ENCODE results near the gene PDPN. TPM values are rescaled to one million over a fixed set of nuclear protein-coding genes. Genes with fewer than 3 reads are reported as not detected.

Gene PDPN
- total RNA-seq, 1 donor from 2014 or later = 22.7 TPM

GRCh38 chr1:13570924-13571323 is 12.7 kb upstream of the PDPN start:
- intact Hi-C loops (cut with DNase I) = no loop called here
- ATAC-seq (no peak), DNase-seq (ENCODE audit: low spot score) (no peak)

DNA sequence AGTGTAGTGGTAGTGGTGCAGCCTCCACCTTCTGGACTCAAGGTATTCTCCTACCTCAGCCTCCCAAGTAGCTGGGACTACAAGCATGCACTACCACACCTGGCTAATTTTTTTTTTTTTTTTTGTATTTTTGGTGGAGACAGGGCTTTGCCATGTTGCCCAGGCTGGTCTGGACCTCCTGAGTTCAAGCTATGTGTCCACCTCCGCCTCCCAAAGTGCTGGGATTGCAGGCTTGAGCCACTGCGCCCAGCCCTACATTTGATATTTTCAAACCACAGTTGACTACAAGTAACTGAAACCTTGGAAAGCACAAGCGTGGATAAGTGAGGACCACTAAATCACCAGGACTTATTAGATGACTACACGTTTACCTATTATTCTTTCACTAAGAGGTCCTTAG is 10.0 kb upstream of the PDPN start:
- intact Hi-C loops (cut with DNase I) = no loop called here
- ATAC-seq (no peak), DNase-seq (ENCODE audit: low spot score) (no peak)

- ATAC-seq (no peak), DNase-seq (ENCODE audit: low spot score) (no peak)
- intact Hi-C loops (cut with DNase I) = no loop called here
Observed at GRCh38 chr1:13576926-13577325, 6.7 kb upstream of the PDPN start.

DNA sequence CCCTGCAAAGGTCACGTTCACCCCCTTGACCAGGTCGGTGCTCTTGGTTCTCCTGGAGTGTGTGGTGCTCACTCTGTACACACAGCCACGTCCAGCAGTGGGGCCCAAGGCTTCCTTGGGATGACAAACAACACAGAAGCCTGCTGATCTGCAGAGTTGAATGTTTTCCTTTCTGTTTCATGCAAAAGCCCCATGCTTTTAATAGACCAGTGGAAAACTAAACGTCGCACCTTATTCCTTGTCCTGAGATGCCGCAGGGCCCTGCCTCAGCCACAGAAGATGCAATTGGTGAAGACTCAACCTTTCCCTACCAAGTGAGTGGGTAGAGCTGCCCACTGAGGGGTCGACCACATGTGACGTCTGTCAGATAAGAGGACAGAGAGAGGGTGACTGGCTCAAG is 5.8 kb upstream of the PDPN start:
- no peak for DNase-seq (ENCODE audit: low spot score)
- no peak for ATAC-seq
- intact Hi-C loops (cut with DNase I) = no loop called here

- DNase-seq (ENCODE audit: low spot score) (no peak), ATAC-seq (no peak)
- intact Hi-C loops (cut with DNase I) = no loop called here
Observed at GRCh38 chr1:13581446-13581845, 2.2 kb upstream of the PDPN start.

DNA sequence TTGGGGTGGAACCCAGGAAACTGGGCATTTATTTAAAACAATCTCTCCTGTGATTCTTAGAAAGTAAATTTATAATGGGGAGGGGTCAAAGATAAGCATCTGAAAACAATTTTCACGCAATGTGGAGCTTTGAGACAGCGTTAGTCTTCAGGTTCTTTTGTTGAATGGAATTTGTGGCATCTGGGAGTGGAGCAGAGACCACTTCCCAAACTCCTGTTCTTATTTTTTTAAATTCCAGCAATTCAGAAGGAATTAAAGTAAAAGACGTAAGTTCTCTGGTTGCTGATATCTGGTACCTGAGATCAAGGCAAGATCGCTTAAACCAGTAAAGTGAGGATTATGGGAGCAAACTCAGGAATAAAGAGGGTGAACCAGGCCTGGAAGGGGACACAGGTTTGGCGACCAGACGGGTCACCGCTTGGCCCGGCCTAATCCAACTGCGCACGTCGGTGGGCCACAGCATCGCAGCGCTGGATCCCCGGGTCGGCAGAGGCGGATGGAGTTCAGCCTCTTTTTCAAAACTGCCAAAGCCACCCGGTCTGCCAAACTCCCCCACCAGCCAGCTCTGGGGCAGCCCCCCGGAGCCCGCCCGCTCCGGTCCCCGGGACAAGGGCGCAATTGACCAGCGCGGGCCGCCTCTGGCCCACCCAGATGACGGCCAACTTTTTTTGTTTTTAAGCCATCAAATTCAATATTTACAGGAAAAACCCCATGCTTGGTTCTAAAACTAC is 754 bp upstream of the PDPN start:
- intact Hi-C loops (cut with DNase I) = no loop called here
- DNase-seq (ENCODE audit: low spot score) = no peak
- ATAC-seq = no peak

GRCh38 chr1:13583966-13584791 is 547 bp downstream of the PDPN start:
- DNase-seq (ENCODE audit: low spot score) (peak; percentile 69), ATAC-seq (peak; percentile 86)
- intact Hi-C loops (cut with DNase I) = no loop called here

DNA sequence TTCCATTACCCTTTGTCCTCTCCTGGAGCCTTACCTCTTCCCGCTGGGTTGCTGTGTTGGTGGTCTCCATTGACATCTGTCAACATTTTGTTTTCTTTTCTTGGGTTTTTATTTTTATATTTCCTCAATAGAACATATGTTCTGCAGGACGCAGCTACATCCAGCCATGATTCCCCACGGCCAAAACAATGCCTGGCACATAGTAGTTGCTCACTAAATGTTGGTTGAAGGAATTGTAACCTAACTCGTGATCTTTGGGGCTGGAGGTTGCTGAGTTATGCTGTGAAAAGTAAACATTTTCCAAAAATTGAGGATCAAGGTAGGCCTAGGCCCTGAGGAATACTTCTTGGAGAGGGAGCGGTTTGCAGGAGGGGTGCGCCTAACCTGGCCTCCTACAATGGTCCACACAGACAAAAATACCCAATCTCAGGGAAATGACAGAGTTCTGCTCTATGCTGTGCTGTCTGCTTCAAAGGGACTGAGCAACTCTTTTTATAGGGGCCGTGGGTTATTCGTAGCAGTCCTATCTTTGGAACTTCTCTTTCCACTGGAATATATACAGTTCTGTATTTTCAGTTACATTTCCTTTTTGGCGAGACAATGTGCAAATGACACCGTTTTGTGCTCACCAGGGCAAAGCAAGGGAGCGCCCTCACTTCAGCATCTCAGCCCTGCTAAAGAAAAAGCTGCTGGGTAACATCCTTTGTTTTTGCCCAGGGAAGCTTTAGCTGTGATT is 1.4 kb downstream of the PDPN start:
- ATAC-seq (no peak), DNase-seq (ENCODE audit: low spot score) (no peak)
- intact Hi-C loops (cut with DNase I) = no loop called here

DNA sequence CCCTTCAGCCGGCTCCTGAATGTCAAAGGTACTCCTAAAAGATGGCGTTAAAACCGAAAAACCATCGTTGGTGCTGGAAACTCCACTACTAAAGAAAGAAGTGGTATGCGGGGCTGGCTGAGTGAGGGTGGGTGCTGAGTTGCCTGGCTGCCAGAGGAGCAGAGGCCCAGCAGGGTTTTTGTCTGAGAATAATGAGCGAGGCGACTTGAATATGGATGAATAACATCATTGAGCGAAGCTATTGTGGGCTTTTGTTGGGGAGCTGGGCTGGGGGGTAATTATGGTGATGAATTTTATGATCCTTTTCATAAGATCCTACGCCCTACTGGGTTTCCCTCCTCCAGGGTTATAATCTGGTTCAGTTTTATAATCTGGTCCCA is 2.0 kb downstream of the PDPN start:
- ATAC-seq (no peak), DNase-seq (ENCODE audit: low spot score) (no peak)
- intact Hi-C loops (cut with DNase I) = no loop called here

GRCh38 chr1:13586001-13586400 is 2.4 kb downstream of the PDPN start:
- ATAC-seq (peak; percentile 25), DNase-seq (ENCODE audit: low spot score) (no peak)
- intact Hi-C loops (cut with DNase I) = no loop called here

DNA sequence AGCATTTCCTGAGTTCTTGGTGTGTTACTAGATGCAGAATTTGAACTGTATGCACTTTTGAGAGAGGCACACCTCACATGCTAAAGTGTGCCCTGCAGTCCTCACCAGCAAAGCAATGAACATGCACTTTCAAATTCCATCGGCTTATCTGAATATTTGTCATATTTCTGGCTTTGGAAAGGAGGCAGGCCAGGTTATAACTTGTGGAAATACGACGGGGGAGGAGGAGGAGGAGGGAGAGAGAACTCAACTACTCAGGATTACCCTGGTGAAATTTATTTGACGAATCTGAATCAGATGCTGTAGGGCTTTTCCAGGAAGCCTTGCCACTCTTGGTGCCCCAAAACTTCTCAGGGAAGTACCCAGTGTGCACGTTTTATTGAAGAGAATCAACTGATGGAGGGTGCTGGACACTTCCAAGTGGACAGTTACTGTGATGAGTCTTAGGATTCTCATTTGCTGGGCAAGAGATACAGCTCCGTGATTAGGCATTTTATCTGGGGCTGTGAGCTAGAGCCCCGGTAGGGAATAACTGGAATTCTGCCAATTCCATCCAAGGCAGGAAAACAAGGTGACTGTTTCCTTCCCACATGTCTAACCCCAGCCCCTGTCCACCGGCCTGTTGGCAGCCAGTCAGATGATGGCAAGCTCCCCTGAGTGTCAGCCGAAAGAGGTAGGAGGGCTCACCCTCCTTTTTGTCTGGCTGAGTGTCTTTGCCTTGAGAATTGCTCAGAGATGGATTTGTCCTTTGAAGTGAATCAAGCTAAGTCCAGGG is 3.8 kb downstream of the PDPN start:
- ATAC-seq = no peak
- intact Hi-C loops (cut with DNase I) = no loop called here
- DNase-seq (ENCODE audit: low spot score) = no peak

GRCh38 chr1:13588946-13589796 is 5.5 kb downstream of the PDPN start:
- DNase-seq (ENCODE audit: low spot score) = no peak
- intact Hi-C loops (cut with DNase I) = no loop called here
- no peak for ATAC-seq

DNA sequence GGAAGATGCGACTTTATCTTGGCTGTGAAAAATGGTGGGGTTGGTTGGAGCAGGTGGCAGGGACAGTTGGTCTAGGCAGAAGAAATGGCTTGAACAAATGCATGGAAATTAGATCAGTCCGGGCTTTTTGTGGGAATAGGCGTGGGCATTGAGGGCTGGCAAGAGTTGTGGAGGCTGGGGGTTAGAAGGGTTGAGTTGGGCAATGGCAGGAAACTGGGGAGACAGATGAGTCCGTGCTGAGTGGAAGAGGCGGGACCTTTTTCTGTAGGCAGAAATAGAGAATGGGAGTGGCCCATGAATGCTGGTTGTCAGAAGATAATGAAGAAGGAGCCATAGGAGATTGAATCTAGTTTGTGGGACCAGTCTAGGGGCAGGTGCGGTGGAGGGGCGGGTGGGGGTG is 6.9 kb downstream of the PDPN start:
- ATAC-seq = no peak
- DNase-seq (ENCODE audit: low spot score) = no peak
- intact Hi-C loops (cut with DNase I) = no loop called here

GRCh38 chr1:13593511-13594131 is 10.0 kb downstream of the PDPN start:
- intact Hi-C loops (cut with DNase I) = no loop called here
- DNase-seq (ENCODE audit: low spot score) (peak; percentile 76), ATAC-seq (peak; percentile 98)

DNA sequence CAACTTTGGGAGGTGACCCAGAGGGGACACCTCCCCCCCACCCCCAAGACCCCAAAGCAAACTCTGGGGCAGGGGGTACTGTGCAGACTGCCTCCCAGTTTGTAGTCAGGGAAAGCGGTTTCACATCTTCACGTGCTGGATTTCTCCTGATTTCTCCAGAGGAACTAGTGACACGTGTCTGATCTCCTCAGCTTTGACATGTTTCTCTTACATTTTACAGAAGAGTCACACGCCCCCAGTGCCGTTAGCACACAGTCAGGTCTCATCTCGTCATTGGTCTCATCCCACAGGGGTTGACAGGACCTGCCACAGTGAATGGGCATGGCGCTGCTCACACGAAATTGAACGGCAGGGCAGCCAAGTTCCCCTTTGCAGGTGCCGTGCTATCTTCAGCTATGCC is 11.8 kb downstream of the PDPN start:
- intact Hi-C loops (cut with DNase I) = no loop called here
- ATAC-seq (no peak), DNase-seq (ENCODE audit: low spot score) (no peak)

DNA sequence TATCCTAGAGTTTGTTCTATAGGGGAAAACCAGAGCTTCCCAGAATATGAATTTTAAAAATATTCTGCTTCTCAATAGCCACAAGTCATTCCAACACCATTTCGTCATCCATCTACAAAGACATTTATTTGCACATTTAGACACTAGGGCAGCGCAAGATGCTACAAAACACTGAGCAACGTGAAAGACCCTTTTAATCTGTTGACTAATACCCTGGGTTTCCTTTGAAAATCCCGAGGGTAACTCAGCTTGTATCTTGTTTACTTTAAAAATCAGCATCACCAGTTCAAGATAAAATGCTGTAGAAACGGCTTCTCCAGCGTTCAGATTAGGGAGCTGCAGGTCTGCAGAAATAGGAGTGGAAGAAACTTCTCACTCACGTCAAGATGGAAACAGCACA is 13.5 kb downstream of the PDPN start:
- intact Hi-C loops (cut with DNase I) = no loop called here
- DNase-seq (ENCODE audit: low spot score) = no peak
- ATAC-seq = no peak

DNA sequence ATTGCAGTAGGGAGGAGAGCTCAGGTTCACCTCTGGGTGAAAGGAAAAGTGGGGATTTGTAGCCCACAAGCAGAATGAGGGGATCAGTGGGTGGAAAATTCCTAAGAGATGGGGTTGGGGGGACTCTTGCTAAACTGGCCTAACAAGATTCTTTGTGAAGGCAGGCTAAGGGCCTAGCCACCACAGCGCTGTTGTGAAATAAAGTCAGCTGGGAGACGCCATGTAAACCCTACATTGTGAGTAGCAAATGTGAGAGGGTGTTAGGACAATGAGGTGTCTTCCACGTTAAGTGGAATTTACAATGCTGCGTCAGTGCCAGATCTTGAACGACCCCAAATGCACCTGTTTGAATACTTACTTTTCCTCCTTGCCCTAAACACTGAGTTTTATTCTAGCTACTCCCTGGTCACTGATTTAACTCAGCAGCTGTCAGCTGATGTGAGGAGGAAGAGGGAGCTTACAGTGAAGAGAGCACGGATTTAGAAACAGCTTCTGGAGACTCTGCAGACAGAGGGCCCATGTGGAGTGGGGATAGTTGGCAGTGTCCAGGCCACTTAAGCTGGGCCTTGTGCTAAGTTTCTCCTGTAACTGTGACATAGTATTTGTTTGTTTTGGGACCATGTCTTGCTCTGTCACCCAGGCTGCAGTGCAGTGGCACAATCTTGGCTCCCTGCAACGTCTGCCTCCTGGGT is 17.3 kb downstream of the PDPN start:
- ATAC-seq = no peak
- intact Hi-C loops (cut with DNase I) = no loop called here

More for the DNA sequence above, 17.3 kb downstream of the PDPN start:
- no peak for DNase-seq (ENCODE audit: low spot score)

All from sciatic nerve (tissue), 2 donors.